Measurements from ENCODE around the gene TEAD1. TPM values are rescaled to one million over a fixed set of nuclear protein-coding genes. Genes with fewer than 3 reads are reported as not detected.
A peak's percentile ranks its signal among the peaks of the same experiment; 100 is the strongest.

The TEAD1 gene
- total and polyA plus RNA-seq, 9 of the 15 experiments (the other 6 are each of a cell fraction or from before 2014, with no cell fraction given), result 1.7 to 17.7 (median 10.8) TPM

DNA sequence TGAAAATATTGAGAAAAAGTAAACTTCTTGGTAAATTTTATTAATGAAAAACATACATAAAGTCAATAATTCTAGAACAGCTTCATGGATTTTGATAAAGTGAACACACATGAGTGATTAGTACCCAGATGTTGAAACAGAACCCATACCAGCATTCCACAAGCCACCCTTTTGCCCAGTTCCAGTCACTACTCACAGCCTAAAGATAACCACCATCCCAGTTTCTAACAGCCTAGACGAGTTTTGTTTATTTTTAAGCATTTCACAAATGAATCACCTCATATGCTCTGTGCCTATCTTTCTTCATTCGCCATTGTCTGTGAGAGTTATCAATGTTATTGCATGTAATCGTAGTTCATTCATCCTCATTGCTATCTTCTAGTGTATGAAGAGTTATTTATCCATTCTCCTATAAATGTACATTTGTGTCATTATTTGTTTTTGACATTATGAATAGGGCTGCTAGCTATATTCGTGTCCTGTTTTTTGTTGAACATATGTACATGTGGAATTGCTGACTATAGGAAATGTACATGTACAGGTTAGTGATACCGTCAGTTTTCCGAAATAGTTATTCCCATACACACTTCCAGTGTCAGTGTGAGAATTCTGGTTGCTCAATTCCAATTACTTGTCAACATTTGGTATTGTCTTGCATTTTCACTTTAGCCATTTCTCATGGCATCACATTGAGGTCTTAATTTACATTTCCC is 44.5 kb upstream of the TEAD1 start:
- Histone ChIP-seq H3K79me2 (ENCODE audit: control insufficient read depth, insufficient read depth, low read length) (no peaks in the 10 kb centered on the region), H3K9me3 (replicated peaks; ENCODE audit: control insufficient read depth, insufficient read depth, low read depth, low read length) (no peaks in the 10 kb centered on the region; the same call in 1 of the 2 replicates), H3K27me3 (ENCODE audit: control insufficient read depth in 2 of 2, insufficient read depth in 2 of 2, low read length in 2 of 2) (no peaks in the 10 kb centered on the region), H3K4me1 (replicated peaks in 1 of 2; ENCODE audit: control insufficient read depth in 2 of 2, insufficient read depth in 2 of 2, low read length in 2 of 2) (peaks cover 0 to 2% of the 10 kb centered on the region in 2 experiments; a peak in 3 of 5 replicates), H2AFZ (ENCODE audit: low read depth, low read length) (no peak overlapping the region), H3K9me1 (ENCODE audit: control insufficient read depth, insufficient read depth, low read length) (no peaks in the 10 kb centered on the region), H3K36me3 (ENCODE audit: control insufficient read depth, insufficient read depth, low read length) (no peaks in the 10 kb centered on the region), H3K27ac (ENCODE audit: extremely low read depth, low read depth, low read length) (no peak overlapping the region), H3K9ac (ENCODE audit: insufficient read depth in 1 of 2, low read depth in 2 of 2, low read length in 2 of 2) (no peak overlapping the region), H3K4me3 (no peak overlapping the region), H3K4me2 (ENCODE audit: insufficient read depth, low read length) (no peak overlapping the region), H4K20me1 (replicated peaks; ENCODE audit: control insufficient read depth, insufficient read depth, low read length) (no peaks in the 10 kb centered on the region)
- ChIA-PET CTCF (ENCODE audit: low intra/inter-chr PET ratio) (no interaction called here), POLR2A (no interaction called here)
- no peak for ATAC-seq
- WGBS (ENCODE audit: insufficient coverage, low coverage, missing lambda C conversion rate), result 34% methylated on average over 6 of the region's 6 CpGs
- TF ChIP-seq ZNF316 (IDR thresholded peaks at IDR 0.05) (peak; percentile 75), FOXK2 (conservative IDR thresholded peaks at IDR 0.05 in 1 of 2, IDR thresholded peaks at IDR 0.05 in 1 of 2; ENCODE audit: low read depth in 2 of 2) (no peak), MAFG (tag; conservative IDR thresholded peaks at IDR 0.05) (0 out of 2 replicates have a peak, but pooled peaks have one; percentile 9), ELF2 (CRISPR knock-in tag; IDR thresholded peaks at IDR 0.05) (no peak), C11orf30 (IDR thresholded peaks at IDR 0.05; ENCODE audit: low read depth) (0 out of 2 replicates have a peak, but pooled peaks have one; percentile 48)
- in situ Hi-C loops (cut with MboI) (no loop called here), intact Hi-C loops (cut with micrococcal nuclease) (no loop called here)
- DNase-seq (ENCODE audit: extremely low read depth in 1 of 4, low spot score in 3 of 4), result no peak
- no TSS peak for BruUV-seq (replicated peaks)
- FAIRE-seq, result no peak

DNA sequence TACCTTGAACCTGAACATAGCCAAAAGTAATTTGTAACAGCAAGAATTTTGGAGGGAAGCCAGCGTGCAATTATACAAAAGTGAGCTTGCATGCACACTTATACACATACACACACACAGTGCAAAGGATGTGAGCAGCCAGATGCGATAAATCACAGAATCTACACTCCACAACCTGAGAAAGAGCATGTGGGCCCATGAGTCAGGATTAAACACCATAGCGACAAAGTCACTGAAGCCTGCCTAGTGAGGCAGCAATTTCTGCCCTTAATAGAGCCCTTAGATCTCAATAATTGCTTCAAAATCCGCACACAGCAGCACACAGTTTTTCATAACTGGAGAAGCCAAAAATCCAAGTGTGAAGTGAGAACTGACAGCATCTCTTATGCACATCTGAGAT is 42.6 kb upstream of the TEAD1 start:
- BruUV-seq (replicated peaks), result no TSS peak

More for the DNA sequence above, 42.6 kb upstream of the TEAD1 start:
- 0 out of 2 replicates have a peak, but pooled peaks have one; percentile 11 for TF ChIP-seq NFE2 (IDR thresholded peaks at IDR 0.05; ENCODE audit: low read depth)
- TF ChIP-seq, protein P1, sequence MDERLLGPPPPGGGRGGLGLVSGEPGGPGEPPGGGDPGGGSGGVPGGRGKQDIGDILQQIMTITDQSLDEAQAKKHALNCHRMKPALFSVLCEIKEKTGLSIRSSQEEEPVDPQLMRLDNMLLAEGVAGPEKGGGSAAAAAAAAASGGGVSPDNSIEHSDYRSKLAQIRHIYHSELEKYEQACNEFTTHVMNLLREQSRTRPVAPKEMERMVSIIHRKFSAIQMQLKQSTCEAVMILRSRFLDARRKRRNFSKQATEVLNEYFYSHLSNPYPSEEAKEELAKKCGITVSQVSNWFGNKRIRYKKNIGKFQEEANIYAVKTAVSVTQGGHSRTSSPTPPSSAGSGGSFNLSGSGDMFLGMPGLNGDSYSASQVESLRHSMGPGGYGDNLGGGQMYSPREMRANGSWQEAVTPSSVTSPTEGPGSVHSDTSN (CRISPR knock-in tag; IDR thresholded peaks at IDR 0.05; ENCODE audit: low read depth), result no peak
- TF ChIP-seq, protein P1 (tag; conservative IDR thresholded peaks at IDR 0.05; ENCODE audit: low read depth), result 0 out of 2 replicates have a peak, but pooled peaks have one; percentile 9
- TF ChIP-seq EP300 (IDR thresholded peaks at IDR 0.05; ENCODE audit: low read length), result no peak
- Histone ChIP-seq H3K79me2 (ENCODE audit: control insufficient read depth, insufficient read depth, low read length) (no peaks in the 10 kb centered on the region), H3K36me3 (ENCODE audit: control insufficient read depth, insufficient read depth, low read length) (no peaks in the 10 kb centered on the region), H3K9ac (ENCODE audit: insufficient read depth in 1 of 2, low read depth in 2 of 2, low read length in 2 of 2) (no peak overlapping the region), H3K4me2 (ENCODE audit: insufficient read depth, low read length) (no peak overlapping the region), H3K4me3 (no peak overlapping the region), H3K4me1 (replicated peaks in 1 of 2; ENCODE audit: control insufficient read depth in 2 of 2, insufficient read depth in 2 of 2, low read length in 2 of 2) (no peaks in the 10 kb centered on the region; a peak in 1 of 5 replicates), H3K27me3 (ENCODE audit: control insufficient read depth in 2 of 2, insufficient read depth in 2 of 2, low read length in 2 of 2) (no peaks in the 10 kb centered on the region), H4K20me1 (replicated peaks; ENCODE audit: control insufficient read depth, insufficient read depth, low read length) (no peaks in the 10 kb centered on the region), H3K27ac (ENCODE audit: extremely low read depth, low read depth, low read length) (no peak overlapping the region), H3K9me3 (replicated peaks; ENCODE audit: control insufficient read depth, insufficient read depth, low read depth, low read length) (no peaks in the 10 kb centered on the region), H2AFZ (ENCODE audit: low read depth, low read length) (0 out of 2 replicates have a peak overlapping the region, but pooled peaks have one; percentile 8), H3K9me1 (ENCODE audit: control insufficient read depth, insufficient read depth, low read length) (no peaks in the 10 kb centered on the region)
- ChIA-PET POLR2A (interaction anchor here (0.6 kb wide), 1 partner anchor 1094 kb away, joined by 4 read pairs; no protein-coding TSS in a partner anchor), CTCF (ENCODE audit: low intra/inter-chr PET ratio) (no interaction called here)
- ATAC-seq (no peak), FAIRE-seq (no peak), DNase-seq (ENCODE audit: extremely low read depth in 1 of 4, low spot score in 3 of 4) (no peak)
- 48% methylated on average over 4 of the region's 4 CpGs for WGBS (ENCODE audit: insufficient coverage, low coverage, missing lambda C conversion rate)
- in situ Hi-C loops (cut with MboI) (no loop called here), intact Hi-C loops (cut with micrococcal nuclease) (no loop called here)
